GM12892 (cell line): ENCODE measurements around the gene METAP1. TPM values are rescaled to one million over a fixed set of nuclear protein-coding genes. Genes with fewer than 3 reads are reported as not detected.

ENCODE experiments used
- DNase-seq: peaks from one replicate; pipeline ENCODE4 v3.0.0; 2011; ENCODE audit not compliant: insufficient read length
- FAIRE-seq: peaks from 2 replicates; lab custom pipeline; 2011; peaks lifted over from hg19 to GRCh38; lab: Jason Lieb, UNC
- POLR2A ChIP-seq: IDR thresholded peaks from 2 replicates; pipeline ENCODE4 v1.6.1; 2011; ENCODE audit warnings: low read depth, low read length, control low read depth
- POLR2AphosphoS5 ChIP-seq: IDR thresholded peaks from 2 replicates; pipeline ENCODE4 v1.6.1; 2011; ENCODE audit warnings: low read depth, low read length, control low read depth
- TAF1 ChIP-seq: IDR thresholded peaks from 2 replicates; pipeline ENCODE4 v1.6.1; 2011; ENCODE audit warnings: low read depth, mild to moderate bottlenecking, control low read depth, low read length, borderline replicate concordance
- polyA plus RNA-seq: library from polyadenylated mRNA; unstranded; fragments of >200 nt; gene quantifications from one replicate; pipeline ENCODE4 v1.2.1, GENCODE V29; 2012; ENCODE audit warnings: missing spikeins, inconsistent platforms; ENCODE audit not compliant: missing spikeins

Gene METAP1
- polyA plus RNA-seq = 40.8 TPM

DNA sequence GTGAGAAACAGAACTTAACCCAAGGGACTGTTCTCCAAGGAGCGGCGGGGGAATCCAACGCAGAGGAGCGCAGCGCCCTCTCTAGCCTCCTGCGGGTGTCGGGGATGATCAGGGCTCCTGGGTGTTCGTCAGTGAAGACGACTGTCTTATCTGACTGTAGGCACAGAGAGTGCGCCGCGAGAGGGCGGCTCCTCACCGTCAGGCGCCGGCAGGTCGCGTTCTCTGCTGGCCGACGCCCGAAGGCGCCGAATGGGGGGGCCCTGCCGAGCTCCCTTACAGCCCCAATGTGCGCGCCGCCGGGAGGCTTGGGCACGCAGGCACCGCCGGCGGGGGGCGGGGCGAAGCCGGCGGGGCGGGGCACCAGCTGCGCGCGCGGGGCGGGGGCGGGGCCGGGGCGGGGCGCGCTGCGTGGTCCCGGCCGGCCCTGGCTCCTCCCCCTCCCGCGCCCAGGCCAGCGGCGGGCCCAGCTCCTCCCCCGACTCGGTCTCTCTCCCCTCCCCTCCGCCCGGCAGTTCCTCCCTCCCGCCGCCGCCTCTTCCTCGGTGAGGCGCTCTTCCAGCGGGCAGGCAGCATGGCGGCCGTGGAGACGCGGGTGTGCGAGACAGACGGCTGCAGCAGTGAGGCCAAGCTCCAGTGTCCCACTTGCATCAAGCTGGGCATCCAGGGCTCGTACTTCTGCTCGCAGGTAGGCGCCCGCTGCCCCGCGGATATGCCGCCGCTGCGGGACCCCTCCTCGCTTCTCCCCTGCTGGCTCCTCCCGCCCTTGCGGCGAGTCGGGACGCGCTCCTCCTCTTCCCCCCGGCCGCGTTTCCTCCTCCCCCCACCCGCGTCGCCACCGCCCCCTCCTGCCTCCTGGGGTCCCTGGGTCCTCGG is at the start of gene METAP1:
METAP1 (plus strand) TSS at position 539 of the 873 bp plus-strand sequence; CDS start at position 572, 33 bp downstream.
- TF ChIP-seq POLR2A (peak; percentile 82), TAF1 (peak; percentile 75), POLR2AphosphoS5 (peak; percentile 73)
- peak; percentile 88 for FAIRE-seq
- DNase-seq = peak; percentile 80

DNA sequence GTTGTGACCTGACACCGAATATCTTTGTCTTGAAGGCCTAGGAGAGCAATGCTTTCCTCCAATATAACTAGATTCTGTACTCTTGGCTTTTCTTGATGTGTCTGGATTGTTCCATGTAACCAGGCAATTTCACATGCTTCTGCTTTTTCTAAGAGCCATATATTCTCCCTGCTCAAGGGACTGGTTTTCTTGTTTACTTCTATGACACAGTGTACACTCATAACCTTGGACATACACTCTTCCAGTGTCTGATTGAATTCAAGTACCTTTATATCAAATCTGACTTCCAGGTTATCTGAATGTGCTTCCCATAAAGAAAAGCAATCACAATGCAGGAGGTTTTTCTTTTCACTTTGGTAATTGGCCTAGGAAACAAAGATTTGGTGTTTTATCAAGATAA is 49.2 kb upstream of the METAP1 start:
- FAIRE-seq (peak; percentile 21), DNase-seq (no peak)
- TF ChIP-seq POLR2A = no peak
- TF ChIP-seq POLR2AphosphoS5 = no peak
- TF ChIP-seq TAF1 = no peak

DNA sequence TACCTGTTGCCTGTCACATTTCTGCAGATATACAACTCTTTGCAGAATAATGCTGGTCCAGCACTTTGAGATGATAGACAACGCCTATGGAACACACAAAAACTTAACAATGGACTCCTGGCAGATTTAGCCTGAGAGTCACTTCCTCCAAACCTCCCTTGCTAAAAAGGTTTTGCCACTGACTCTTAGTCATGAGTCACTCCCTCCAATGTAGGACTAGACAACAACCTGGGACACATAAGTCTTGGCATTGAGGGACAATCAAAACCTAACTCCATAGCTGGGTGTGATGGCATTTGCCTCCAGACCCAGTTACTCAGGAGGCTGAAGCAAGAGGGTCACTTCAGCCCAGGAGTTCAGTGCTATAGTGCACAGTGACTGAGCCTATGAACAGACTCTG is 44.6 kb upstream of the METAP1 start:
- FAIRE-seq = no peak

DNA sequence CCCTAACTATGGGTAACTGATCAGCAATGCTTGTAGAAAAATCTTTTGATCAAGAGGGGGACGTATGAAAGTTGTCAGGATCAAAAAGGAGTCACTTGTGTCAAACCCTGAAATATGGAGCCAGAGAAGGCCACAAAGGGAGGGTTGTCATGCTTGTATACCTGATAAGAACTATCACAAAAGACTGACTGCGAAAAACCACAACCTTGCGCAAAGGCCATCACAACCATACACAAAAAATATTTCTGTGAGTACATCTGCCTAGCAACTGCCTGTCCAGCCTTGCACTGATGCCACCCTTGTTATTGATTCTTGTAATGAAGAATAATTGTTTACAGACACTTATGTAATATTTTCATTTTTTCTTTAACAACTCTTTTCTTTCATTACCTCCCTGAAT is 43.8 kb upstream of the METAP1 start:
- DNase-seq = no peak
- FAIRE-seq = no peak
- TF ChIP-seq TAF1 (no peak), POLR2AphosphoS5 (no peak), POLR2A (no peak)

More for the DNA sequence above, 44.6 kb upstream of the METAP1 start:
- DNase-seq = no peak
- no peak for TF ChIP-seq POLR2AphosphoS5
- no peak for TF ChIP-seq POLR2A
- TF ChIP-seq TAF1 = no peak

DNA sequence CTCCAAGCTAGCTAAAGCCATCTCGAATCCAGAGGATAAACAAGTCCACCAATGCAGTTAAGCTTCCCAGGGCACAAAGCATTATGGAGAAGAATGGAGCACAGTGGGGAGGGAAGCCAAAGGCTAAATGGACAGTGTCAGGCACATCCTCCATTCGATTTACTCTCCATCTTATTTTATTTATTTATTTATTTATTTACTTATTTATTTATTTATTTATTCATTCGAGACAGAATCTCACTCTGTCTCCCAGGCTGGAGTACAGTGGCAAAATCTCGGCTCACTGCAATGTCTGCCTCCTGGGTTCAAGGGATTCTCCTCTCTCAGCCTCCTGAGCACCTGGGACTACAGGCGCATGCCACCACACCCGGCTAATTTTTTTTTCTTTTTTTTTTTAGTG is 40.3 kb upstream of the METAP1 start:
- no peak for FAIRE-seq
- TF ChIP-seq TAF1 = no peak
- no peak for TF ChIP-seq POLR2A
- TF ChIP-seq POLR2AphosphoS5 = no peak
- DNase-seq = no peak

DNA sequence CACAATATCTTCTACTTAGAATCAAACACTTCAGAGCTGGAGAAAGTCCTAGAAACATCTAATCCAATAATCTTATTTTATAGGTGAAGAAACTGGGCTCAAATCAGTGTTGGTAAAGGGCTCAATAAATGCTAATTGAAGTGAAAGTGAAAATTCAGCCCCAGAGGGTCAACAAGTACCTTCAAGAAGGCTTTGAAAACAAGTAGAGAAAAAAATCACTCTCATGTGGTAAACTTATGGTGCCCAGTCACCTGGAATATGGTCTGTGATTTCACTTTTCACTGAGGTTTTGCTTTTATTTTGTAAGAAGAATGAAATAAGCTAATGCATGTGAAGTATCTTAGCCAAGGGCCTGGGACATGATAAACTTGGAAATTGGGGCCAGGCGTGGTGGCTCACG is 37.5 kb upstream of the METAP1 start:
- DNase-seq = no peak
- TF ChIP-seq POLR2A (no peak), TAF1 (no peak), POLR2AphosphoS5 (no peak)
- FAIRE-seq = no peak

DNA sequence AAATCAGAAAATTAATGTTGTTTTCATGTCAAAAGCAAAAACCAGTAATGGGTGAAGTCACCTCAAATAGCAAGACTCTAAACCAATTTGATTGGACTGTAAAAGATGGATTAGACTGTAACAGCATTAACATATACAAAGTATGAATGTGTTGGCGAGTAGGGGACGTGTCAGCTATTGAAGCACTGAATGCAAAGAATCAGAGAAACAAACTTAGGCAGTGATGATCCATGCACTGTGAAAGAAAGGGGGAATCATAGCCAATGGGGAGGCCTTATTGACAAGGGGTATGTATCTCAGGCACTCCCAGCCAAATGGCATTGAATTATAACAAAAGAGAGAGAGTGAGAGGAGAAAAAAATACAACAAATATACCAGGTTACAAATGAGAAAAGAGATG is 36.1 kb upstream of the METAP1 start:
- FAIRE-seq (no peak), DNase-seq (no peak)

DNA sequence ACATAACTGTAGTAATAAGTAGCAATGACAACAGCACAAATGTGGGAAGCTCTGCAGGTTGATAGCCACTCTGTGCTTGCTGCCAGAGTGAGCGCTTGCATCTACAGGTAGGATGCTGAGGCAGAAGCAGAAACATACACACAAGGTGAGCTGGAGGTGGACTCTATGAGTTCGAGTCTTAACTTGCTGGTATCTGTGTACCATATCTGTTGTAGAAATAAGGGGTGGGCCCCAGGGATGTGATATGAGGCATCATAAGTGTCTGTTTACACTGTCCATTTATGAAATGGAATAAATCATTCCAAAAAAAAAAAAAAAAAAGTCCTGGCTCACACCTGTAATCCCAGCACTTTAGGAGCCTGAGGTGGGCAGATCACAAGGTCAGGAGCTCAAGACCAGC is 33.8 kb upstream of the METAP1 start:
- DNase-seq = no peak
- no peak for FAIRE-seq
- TF ChIP-seq POLR2AphosphoS5 (no peak), POLR2A (no peak)

More for the DNA sequence above, 36.1 kb upstream of the METAP1 start:
- TF ChIP-seq TAF1 = no peak
- TF ChIP-seq POLR2AphosphoS5 = no peak
- TF ChIP-seq POLR2A = no peak

DNA sequence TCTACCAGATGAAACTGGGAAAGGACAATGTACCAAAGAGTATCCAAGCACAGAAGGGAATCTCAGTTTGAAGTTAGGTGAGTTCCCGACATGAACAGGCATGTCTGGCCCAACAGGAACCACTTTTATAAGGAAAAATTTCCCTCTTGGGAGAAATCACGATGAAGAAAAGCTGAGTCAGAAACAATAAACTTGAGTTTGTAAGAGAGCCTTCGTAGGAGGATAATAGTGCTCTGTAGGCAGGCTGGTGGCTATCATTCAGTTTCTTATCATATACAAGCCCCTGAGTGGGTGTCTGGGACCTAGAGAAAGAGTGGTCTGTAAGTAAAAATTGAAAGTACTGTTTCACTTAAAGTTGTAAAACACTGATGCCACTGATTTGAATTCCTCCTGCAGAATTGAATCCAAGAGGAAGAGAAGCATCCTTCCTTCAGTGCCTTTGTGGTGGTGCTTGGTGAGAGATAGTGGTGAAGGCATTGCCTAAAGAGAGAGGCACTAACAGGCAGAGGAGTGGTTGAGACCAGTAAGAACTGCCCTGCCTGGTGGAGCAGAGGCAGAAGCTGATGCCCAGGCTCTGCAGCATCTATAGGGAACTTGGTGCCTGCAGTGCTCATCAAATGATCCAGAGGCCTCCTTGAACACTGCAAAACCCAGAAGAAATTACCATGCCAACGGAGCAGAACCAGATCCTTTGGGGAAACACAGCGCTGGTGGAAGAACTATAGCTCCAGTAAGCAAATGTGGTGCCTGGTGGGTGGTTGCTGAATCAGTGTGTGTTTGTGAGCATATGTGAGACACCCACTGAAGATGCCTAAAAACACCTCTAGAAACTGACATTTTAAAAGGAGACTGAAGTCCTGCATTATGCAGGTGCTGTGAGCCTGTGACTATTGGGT is 31.7 kb upstream of the METAP1 start:
- TF ChIP-seq TAF1 = no peak
- TF ChIP-seq POLR2AphosphoS5 = no peak
- no peak for TF ChIP-seq POLR2A
- DNase-seq (no peak), FAIRE-seq (no peak)

DNA sequence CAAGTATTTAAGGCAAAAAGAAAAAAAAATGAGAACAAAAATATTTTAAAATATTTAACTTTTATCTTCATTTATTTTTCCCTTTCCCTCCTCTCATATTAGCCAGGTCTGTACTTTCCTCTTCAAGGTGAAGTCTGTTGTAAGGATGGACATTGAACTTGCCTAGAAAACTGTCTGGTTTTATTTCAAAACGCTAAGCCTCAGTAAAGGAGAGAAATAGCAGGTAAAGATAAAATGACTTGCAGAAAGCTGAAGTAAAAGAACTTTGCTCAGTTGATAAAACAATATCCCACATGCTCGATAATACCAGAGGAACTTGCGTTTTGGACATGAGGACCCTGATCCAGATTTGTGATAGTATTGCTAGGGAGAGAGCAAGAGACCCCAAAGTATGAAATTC is 28.6 kb upstream of the METAP1 start:
- TF ChIP-seq POLR2AphosphoS5 (no peak), TAF1 (no peak), POLR2A (no peak)
- FAIRE-seq (no peak), DNase-seq (no peak)

DNA sequence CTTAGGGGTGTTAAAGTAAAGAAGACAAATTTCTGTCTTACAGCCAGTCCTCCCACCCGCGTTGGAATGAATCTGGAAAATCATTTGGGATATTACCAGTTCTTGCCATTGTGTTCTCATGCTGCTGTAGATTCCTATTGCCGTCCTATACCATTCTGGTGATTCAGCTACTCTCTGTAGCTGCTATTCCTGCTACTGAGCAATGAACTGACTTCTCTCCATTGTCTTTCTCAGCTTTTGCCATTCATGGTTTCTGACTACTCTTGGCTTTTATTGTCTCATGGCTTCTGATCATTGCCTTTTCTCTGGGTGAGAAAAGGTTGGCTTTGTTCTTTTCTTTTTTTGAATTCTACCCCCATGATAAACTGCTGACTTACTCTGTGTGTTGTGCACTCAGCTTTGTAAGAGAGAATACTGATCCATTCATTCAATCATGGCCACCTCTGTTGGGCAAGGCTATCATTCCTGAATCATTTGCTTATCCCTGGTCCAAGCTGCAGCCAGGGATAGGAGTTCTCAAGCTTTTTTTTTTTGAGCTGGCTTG is 27.7 kb upstream of the METAP1 start:
- no peak for FAIRE-seq
- TF ChIP-seq TAF1 (no peak), POLR2A (no peak), POLR2AphosphoS5 (no peak)
- no peak for DNase-seq
